H1 (cell line): ENCODE results near the gene TXNDC2. TPM values are rescaled to one million over a fixed set of nuclear protein-coding genes. Genes with fewer than 3 reads are reported as not detected.

Source experiments
- CHD7 ChIP-seq: fragments of 300-600 bp; sonication (generic); IDR thresholded peaks from 2 replicates; pipeline ENCODE4 v1.7.1; 2012; ENCODE audit warnings: low read length, moderate library complexity, mild to moderate bottlenecking, inconsistent platforms; ENCODE audit not compliant: insufficient replicate concordance
- polyA plus RNA-seq, 7 experiments: library from polyadenylated mRNA; depleted of rRNA in 3 of 7; stranded (reverse) in 5 of 7; unstranded in 2 of 7; fragments of >200 nt in 5 of 7; fragments of 200-250 nt in 2 of 7; gene quantifications; 1 replicate in 5 of 7; 2 replicates in 1 of 7; 4 replicates in 1 of 7; pipeline versions ENCODE4 v1.2.1 to v1.2.3, GENCODE V29; 2011 to 2013; ENCODE audit warnings: missing spikeins in 2 of 7, mixed read lengths in 2 of 7
- total RNA-seq: library from RNA; stranded (reverse); fragmentation: NEBNext Ultra II Directional; extraction: Animal tissue kit (Norgen Biotek cat#: 25700); gene quantifications from 2 replicates; pipeline ENCODE4 v1.2.1, GENCODE V29; 2021

The TXNDC2 gene
- total and polyA plus RNA-seq, 2 of the 8 experiments (the other 6 are each of a cell fraction or from before 2014, with no cell fraction given): 0.09 TPM; not detected in 1

- no peak for TF ChIP-seq CHD7
Measured at GRCh38 chr18:9845256-9845655, 40.5 kb upstream of the TXNDC2 start (continued).
